HG03342 (cell line): Measurements from ENCODE around the gene DOCK10.

ENCODE experiments used
- ATAC-seq: cut with Tn5 transposase; IDR thresholded peaks from one replicate; pipeline ENCODE4 v1.9.1; 2021; ENCODE audit warnings: mild to moderate bottlenecking, moderate library complexity; ENCODE audit not compliant: unreplicated experiment

The DOCK10 gene

GRCh38 chr2:224729435-224729834 lies 312.8 kb downstream of the DOCK10 start:
- no peak for ATAC-seq

GRCh38 chr2:224724331-224724730 lies 317.9 kb downstream of the DOCK10 start:
- ATAC-seq = no peak

- ATAC-seq = no peak
These were observed 318.6 kb downstream of the DOCK10 start for GRCh38 chr2:224723586-224724217.

GRCh38 chr2:224722770-224723169 lies 319.5 kb downstream of the DOCK10 start:
- no peak for ATAC-seq

- ATAC-seq = no peak
These were observed 320.0 kb downstream of the DOCK10 start for GRCh38 chr2:224722250-224722649.

GRCh38 chr2:224716921-224717320 lies 325.3 kb downstream of the DOCK10 start:
- no peak for ATAC-seq

GRCh38 chr2:224716201-224716600 lies 326.1 kb downstream of the DOCK10 start, which contains the start of gene CCDC195:
TSS of gene CCDC195 (minus strand) at chr2:224716365. CDS start at chr2:224716365, 0 bp downstream.
- no peak for ATAC-seq
